B cell (primary cell): ENCODE results near the gene AIG1.

Source experiments
- EZH2 ChIP-seq: IDR thresholded peaks from 2 replicates; pipeline ENCODE4 v1.6.1; 2012; ENCODE audit warnings: borderline replicate concordance, low read depth, mild to moderate bottlenecking, moderate library complexity, low read length; ENCODE audit not compliant: insufficient read depth, poor library complexity, severe bottlenecking
- TF ChIP-seq, protein P1 (sequence below): fragments of 200-600 bp; IDR thresholded peaks from one replicate; pipeline ENCODE4 v1.8.0; 2022; ENCODE audit warnings: antibody characterized with exemption, mild to moderate bottlenecking

DNA sequence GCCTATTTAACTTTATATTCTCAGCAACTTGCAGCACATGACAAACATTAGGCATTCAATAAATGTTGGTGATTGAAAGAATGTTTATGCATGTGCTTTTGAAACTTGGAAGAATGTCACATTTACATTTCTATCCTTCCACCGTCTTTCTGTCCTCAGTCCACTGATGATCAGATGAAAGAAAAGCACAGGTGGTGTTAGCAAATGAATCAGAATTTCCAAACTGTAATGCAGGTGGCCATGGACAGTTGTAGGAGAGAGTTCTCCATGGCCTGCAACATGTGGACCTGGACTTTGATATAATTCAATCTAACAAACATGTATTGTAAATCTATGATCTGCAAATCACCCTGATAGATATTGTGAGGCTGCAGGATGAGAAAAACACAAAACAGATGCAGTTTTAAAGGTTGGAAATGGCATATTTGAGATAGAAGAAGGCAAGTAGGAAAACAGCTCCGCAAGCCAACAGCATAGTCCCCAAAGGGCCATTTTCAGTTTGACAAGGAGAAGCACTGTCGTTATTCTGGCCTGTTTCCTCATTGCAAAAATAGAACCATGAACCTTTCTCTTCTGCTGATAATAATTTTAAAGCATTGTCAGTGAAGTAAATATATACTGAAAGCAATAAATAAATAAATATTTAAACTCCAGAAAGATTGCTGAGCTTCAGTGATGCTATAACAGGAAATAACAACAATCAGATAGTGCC is 119.4 kb downstream of the AIG1 start:
- TF ChIP-seq, protein P1, sequence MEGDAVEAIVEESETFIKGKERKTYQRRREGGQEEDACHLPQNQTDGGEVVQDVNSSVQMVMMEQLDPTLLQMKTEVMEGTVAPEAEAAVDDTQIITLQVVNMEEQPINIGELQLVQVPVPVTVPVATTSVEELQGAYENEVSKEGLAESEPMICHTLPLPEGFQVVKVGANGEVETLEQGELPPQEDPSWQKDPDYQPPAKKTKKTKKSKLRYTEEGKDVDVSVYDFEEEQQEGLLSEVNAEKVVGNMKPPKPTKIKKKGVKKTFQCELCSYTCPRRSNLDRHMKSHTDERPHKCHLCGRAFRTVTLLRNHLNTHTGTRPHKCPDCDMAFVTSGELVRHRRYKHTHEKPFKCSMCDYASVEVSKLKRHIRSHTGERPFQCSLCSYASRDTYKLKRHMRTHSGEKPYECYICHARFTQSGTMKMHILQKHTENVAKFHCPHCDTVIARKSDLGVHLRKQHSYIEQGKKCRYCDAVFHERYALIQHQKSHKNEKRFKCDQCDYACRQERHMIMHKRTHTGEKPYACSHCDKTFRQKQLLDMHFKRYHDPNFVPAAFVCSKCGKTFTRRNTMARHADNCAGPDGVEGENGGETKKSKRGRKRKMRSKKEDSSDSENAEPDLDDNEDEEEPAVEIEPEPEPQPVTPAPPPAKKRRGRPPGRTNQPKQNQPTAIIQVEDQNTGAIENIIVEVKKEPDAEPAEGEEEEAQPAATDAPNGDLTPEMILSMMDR = no peak
- no peak for TF ChIP-seq EZH2
